NCI-H2081 (cell line): Measurements from ENCODE around the gene PRKCE.
A peak's percentile ranks its signal among the peaks of the same experiment; 100 is the strongest.

Experiments
- DNase-seq, 2 experiments: peaks; one replicate each; lab custom pipeline; 2025; lab: John Stamatoyannopoulos, UW

PRKCE gene

GRCh38 chr2:45964223-45964841, 312.9 kb downstream of the PRKCE start:
- peak; percentile 80 to 91 for DNase-seq

GRCh38 chr2:45964906-45965305, 313.4 kb downstream of the PRKCE start:
- DNase-seq, result no peak

- no peak for DNase-seq
These were observed 314.5 kb downstream of the PRKCE start for GRCh38 chr2:45965871-45966498.

- DNase-seq, result no peak
These were observed 317.6 kb downstream of the PRKCE start for GRCh38 chr2:45968946-45969584.

- peak; percentile 4 to 43 for DNase-seq
These were observed 322.0 kb downstream of the PRKCE start for GRCh38 chr2:45973426-45973825.

GRCh38 chr2:45974056-45974455, 322.6 kb downstream of the PRKCE start:
- DNase-seq, result no peak

- no peak for DNase-seq
These were observed 323.4 kb downstream of the PRKCE start for GRCh38 chr2:45974762-45975408.

GRCh38 chr2:45975752-45976517, 324.5 kb downstream of the PRKCE start:
- DNase-seq, result no peak

GRCh38 chr2:45978302-45978859, 326.9 kb downstream of the PRKCE start:
- DNase-seq, result no peak

- DNase-seq, result peak in 1 of 2 experiments; percentile 38
These were observed 327.6 kb downstream of the PRKCE start for GRCh38 chr2:45979065-45979464.

- DNase-seq, result no peak
These were observed 328.8 kb downstream of the PRKCE start for GRCh38 chr2:45980161-45980865.

- no peak for DNase-seq
These were observed 330.0 kb downstream of the PRKCE start for GRCh38 chr2:45981384-45981930.

- DNase-seq, result no peak
These were observed 330.6 kb downstream of the PRKCE start for GRCh38 chr2:45982096-45982495.

GRCh38 chr2:45983213-45983612, 331.7 kb downstream of the PRKCE start:
- DNase-seq, result no peak

GRCh38 chr2:45984366-45984765, 332.9 kb downstream of the PRKCE start:
- DNase-seq, result no peak

- no peak for DNase-seq
These were observed 333.5 kb downstream of the PRKCE start for GRCh38 chr2:45984896-45985473.

- no peak for DNase-seq
These were observed 335.0 kb downstream of the PRKCE start for GRCh38 chr2:45986509-45986908.

GRCh38 chr2:45987856-45988255, 336.4 kb downstream of the PRKCE start:
- DNase-seq, result no peak

- DNase-seq, result no peak
These were observed 337.4 kb downstream of the PRKCE start for GRCh38 chr2:45988879-45989278.

GRCh38 chr2:45990131-45990530, 338.7 kb downstream of the PRKCE start:
- DNase-seq, result no peak
